ENCODE results near the gene FKBP11. TPM values are rescaled to one million over a fixed set of nuclear protein-coding genes. Genes with fewer than 3 reads are reported as not detected.

Gene FKBP11
- 10 to 100 TPM; 16.4 to 19.8 (median 18.3) TPM for polyA plus RNA-seq (ENCODE audit: insufficient read length in 3 of 3)
- long read RNA-seq, donor 1, full-length matches to known transcripts = 18 of 18 reads
- long read RNA-seq, donor 1, partial matches to known transcripts = 0 of 18 reads
- long read RNA-seq, donor 1, other reads (novel, unspliced or antisense) = 0 of 18 reads
- long read RNA-seq, donor 2, full-length matches to known transcripts = 8 of 8 reads
- long read RNA-seq, donor 2, partial matches to known transcripts = 0 of 8 reads
- long read RNA-seq, donor 2, other reads (novel, unspliced or antisense) = 0 of 8 reads
- long read RNA-seq, donor 3, full-length matches to known transcripts = 11 of 11 reads
- long read RNA-seq, donor 3, partial matches to known transcripts = 0 of 11 reads
- long read RNA-seq, donor 3, other reads (novel, unspliced or antisense) = 0 of 11 reads
- long read RNA-seq, donor 4, full-length matches to known transcripts = 19 of 19 reads
- long read RNA-seq, donor 4, partial matches to known transcripts = 0 of 19 reads
- long read RNA-seq, donor 4, other reads (novel, unspliced or antisense) = 0 of 19 reads
- long read RNA-seq, donor 5, transcript FKBP11-208 (6 exons, 1,030 nt) = major isoform, 5 of 5 reads
- long read RNA-seq, donor 5, partial matches to known transcripts = 0 of 5 reads
- long read RNA-seq, donor 5, other reads (novel, unspliced or antisense) = 0 of 5 reads
- long read RNA-seq, donor 6, full-length matches to known transcripts = 19 of 19 reads
- long read RNA-seq, donor 6, partial matches to known transcripts = 0 of 19 reads
- long read RNA-seq, donor 6, other reads (novel, unspliced or antisense) = 0 of 19 reads
- long read RNA-seq, donor 7, full-length matches to known transcripts = 8 of 8 reads
- long read RNA-seq, donor 7, partial matches to known transcripts = 0 of 8 reads
- long read RNA-seq, donor 7, other reads (novel, unspliced or antisense) = 0 of 8 reads
- long read RNA-seq, donor 8, full-length matches to known transcripts = 24 of 24 reads
- long read RNA-seq, donor 8, partial matches to known transcripts = 0 of 24 reads
- long read RNA-seq, donor 8, other reads (novel, unspliced or antisense) = 0 of 24 reads
- long read RNA-seq, donor 9, full-length matches to known transcripts = 10 of 10 reads
- long read RNA-seq, donor 9, partial matches to known transcripts = 0 of 10 reads
- long read RNA-seq, donor 9, other reads (novel, unspliced or antisense) = 0 of 10 reads
- long read RNA-seq, donor 10, full-length matches to known transcripts = 20 of 20 reads
- long read RNA-seq, donor 10, partial matches to known transcripts = 0 of 20 reads
- long read RNA-seq, donor 10, other reads (novel, unspliced or antisense) = 0 of 20 reads
- long read RNA-seq, donor 11, full-length matches to known transcripts = 5 of 5 reads
- long read RNA-seq, donor 11, partial matches to known transcripts = 0 of 5 reads
- long read RNA-seq, donor 11, other reads (novel, unspliced or antisense) = 0 of 5 reads
- long read RNA-seq, donor 12, full-length matches to known transcripts = 18 of 18 reads
- long read RNA-seq, donor 12, partial matches to known transcripts = 0 of 18 reads
- long read RNA-seq, donor 12, other reads (novel, unspliced or antisense) = 0 of 18 reads
- long read RNA-seq, donor 13, full-length matches to known transcripts = 11 of 11 reads
- long read RNA-seq, donor 13, partial matches to known transcripts = 0 of 11 reads
- long read RNA-seq, donor 13, other reads (novel, unspliced or antisense) = 0 of 11 reads
- long read RNA-seq, donor 14 = 0 reads
- long read RNA-seq, donor 15, full-length matches to known transcripts = 33 of 33 reads
- long read RNA-seq, donor 15, partial matches to known transcripts = 0 of 33 reads
- long read RNA-seq, donor 15, other reads (novel, unspliced or antisense) = 0 of 33 reads
- long read RNA-seq, donor 16, full-length matches to known transcripts = 10 of 10 reads
- long read RNA-seq, donor 16, partial matches to known transcripts = 0 of 10 reads
- long read RNA-seq, donor 16, other reads (novel, unspliced or antisense) = 0 of 10 reads

DNA sequence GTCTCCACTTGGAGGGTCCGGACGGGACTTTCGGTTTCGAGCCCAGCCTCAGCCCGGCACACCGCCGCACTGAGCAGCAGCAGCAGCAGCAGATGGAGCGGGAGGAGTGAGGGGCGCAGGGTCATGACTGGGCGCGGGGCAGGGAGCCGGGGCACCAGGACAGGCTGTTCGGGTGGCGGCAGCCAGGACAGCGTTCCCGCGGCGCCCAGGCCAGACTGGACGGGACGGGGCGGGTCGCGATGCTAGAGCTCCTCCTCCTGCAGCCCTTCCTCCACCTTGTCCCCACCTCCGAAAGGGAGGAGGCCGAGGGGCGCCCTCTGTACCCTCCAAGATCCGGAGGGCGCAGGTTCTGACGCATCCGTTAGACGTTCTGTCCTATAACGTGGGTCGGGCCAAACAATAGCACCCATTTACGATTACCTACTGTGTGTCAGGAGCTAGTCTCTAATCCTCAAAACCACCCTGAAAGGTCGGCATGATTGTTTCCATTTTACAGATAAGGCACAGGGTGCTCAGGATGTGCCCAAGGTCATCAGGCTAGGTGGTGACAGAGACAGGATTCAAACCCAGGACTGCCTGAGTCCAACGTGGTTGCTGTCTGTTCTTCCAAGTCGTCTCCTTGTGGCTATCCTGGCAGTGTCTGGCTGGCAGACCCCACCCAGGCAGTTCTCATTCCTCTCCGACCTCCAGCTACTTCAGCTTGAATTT, at the start of gene FKBP11:
TSS of gene FKBP11 (minus strand) at position 189 of the 708 bp plus-strand sequence. CDS start at position 125, 64 bp downstream.
- peak; percentile 20 for DNase-seq

DNA sequence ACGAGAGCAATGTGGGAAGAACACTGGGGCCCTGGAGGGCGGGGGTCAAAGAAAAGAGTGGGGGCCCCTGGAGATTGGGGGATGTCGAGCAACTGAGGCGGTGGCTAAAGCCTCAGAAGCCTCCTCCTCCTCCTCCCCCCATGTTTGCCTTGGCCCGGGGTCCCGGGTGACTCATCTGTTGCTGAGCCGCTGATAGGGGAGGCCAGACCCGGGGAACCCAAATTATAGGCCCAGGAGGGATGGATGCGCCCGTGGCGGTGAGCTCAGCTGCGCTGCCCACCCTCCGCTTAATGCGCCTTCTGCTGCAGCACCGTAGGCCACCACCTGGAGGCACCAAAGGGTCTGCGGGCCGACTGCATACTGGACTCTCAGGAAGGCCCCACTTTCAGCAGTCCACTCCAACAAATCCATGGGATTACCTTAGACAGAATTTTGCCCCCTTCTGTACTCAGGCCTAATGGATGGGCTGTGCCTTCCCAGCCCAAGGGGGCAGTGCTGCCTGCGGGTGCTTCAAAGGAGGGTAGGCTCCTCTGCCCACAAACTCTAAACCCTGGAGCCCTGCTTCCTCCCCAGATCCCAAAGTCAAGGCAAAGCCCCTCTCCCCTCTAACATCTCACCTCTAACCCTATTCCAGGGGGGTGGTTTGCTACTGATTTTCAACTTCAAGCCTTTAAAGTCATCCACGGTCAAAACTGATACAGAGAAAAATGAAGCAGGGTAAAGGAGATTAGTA, 48.8 kb upstream of the FKBP11 start:
- DNase-seq = no peak

DNA sequence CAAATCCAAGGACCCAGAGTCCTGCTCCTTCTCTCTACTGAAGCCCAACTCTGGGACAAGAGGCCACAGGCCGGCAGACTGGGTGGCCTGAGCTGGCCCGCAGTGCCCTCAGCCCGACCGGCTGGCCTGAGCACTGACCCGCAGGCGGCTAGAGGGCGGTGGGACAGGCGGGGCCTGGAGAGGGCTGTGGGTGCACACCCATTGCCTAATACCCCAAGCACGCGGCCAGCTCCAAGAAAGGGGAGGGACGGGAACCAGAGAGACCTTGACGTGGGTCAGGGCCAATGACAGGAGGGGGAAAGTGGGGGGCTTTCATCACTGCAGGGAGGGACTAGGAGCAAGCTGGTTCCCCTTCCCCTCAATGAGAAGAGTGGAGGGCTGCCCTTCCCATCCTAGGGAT, 48.2 kb upstream of the FKBP11 start:
- DNase-seq = no peak

DNA sequence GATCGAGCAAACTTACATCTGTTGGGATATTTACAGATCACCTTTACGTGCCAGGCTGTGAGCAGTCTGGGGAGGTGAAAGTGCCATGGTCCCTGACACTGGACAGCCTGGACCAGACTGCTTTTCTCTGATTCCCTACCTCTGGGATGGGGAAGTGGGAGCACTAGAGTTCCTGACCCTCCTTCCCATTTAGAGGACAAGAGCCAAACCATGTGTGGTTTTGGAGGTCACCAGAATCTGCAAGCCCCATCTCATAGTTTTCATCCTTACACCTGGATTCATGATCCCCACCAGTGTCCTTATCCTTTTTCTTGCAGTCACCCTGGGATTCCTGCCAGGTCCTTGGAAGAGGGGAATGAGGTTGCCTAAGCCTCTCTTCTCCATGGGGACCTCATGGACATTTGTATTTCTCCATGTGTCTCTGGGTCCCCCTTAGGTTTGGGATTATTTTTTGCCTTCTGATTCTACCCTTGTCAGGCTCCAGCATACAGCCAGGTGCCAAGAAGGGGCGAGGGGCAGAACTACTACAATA, 47.7 kb upstream of the FKBP11 start:
- DNase-seq = no peak

DNA sequence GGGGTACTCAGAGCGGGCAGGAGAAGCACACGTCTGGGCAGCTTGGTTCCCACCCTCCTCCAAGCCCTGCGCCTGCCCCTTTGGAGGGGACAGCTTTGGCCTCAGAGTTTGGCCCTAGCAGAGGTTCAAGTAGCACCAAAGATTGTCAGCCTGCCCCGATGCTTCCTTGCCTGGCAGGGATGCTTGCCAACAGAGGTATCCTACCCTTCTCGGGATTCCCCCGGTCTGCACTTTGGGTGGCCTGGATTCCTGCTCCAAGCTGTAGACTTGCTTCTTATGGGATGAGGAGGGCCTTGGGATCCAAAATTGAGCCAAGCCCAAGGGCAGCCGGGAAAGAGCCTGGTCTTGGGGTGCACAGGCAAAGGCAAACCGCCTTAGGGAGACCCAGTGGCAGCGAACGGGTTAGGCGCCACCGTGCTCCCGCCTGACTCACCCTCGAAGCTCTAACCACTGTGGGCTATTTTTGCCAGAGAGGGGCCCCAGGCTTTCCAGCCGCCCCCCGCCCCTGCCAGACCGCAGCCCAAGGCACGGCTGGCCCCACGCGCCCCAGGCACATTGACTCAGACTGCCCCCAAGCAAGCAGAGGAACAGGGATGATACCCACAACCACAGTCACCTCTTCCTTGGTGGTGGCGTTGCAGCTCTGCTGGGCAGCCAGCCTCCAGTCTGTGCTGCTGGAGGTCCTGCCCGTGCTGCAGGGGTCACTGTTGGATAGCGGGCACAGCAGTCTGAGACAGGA, 47.1 kb upstream of the FKBP11 start:
- no peak for DNase-seq

DNA sequence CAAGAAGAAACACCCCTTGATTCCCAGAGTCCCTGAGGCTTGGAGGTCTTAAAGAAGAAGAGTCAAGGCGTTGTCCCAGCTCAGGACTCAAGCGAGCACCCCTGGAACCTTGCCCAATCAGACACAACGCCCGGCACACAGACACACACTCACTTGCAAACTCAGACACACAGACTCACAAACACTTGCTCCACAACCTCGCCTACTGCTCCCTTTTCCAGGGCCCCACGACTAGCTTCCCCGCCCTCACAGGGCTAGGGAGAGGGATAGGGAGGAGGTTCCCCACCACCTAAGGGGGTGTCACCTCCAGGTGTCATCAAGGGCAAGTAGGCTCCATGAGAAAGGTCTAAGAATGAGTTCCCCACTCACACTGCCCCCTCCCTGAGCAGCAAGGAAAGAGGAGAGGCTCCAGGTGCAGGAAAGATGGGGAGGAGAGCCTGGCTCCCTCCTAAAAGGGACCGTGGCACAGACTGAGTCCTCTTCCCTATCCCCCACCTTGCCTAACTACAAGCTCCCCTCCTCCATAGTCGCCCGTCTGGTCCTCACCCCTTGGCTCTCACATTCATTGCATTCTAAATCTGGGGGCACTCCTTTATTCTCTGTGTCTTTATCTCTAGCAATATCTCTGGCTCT, 45.5 kb upstream of the FKBP11 start:
- DNase-seq = no peak

DNA sequence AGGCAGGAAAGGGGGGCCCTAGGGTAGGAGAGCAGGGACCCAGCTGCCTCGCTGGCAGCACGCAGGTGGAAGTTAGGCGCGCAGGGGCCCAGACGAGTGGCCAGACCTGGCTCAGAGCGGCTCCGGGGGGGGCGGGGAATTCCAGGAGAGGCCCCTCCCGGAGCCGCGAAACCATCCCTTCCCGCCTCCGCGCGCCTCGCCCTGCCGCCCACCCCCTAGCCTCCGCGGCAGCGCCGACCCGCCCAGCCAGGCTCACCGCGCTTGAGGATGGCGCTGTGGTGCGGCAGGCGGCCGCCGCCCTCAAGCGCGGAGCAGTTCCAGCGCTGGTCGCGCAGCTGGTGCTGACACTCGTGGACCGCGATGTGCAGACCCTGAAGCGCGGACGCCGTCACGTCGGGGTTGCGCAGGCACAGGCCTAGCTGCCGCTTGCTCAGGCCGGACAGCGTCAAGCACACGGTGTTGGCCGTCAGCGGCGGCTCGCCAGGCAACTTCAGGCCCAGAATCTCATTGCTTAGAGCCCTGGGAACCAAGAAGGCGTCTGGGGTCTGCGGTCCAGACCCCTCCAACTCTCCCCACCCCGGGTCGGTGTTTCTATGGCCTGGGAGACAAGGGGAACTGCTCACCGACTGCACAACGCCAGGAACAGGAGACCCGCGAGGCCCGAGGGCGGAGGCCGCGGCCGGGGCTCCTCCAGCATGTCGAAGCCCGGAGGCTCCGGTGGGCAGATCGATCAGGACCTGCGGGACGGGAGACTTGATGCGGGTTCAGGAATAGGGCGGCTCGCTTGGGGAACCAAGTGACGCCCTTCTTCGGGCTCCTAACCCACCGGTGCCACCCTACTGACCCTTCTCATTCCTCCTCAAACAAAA, 44.8 kb upstream of the FKBP11 start:
- no peak for DNase-seq

DNA sequence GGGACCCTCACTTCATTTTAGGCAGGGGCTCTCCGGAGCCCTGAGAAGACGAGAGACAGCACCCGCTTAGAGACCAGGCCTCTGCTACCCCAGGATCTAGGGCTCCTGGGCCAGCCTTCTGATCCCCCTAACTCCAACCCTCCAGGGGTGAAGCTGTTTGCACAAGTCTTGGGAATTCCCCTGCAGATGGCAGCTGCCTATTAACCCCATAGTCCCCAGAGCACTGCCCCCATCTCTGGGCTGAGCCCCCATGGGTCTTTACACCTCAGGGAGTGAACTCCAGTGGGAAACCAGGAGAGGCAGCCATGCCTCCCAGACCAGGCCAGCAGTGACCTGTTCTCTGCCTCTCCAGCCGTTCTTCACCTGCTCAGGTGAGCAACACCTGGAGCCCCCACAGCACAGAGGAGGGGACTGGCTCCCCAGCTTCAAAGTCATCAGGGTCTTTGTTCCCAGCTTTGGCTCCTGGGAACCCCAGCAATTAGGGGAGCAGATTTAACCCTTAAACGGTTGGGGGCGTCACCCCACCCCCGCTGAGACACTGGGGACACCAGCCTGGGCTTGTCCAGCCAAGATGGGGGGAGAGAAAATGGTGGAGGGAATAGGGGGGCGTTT, 44.0 kb upstream of the FKBP11 start:
- DNase-seq = no peak

DNA sequence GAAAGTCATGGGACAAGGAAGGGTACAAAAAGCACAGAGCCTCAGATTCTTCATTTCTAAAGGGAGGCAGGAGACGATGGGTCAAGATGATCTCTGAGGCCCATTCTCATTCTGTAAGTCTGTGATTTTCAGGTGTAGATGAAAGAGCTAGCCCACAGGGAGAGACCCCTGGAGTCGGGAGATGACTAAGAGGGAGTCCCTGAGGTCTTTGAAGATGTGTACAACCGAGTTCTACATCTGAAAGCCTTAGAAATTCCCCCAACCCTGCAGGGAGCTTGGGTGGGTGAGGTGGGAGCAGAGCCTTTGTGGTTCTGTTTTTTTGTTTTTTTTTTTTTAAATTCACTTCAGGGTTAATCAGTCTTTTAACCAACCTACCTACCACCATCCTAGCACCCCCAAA, 43.2 kb upstream of the FKBP11 start:
- no peak for DNase-seq

DNA sequence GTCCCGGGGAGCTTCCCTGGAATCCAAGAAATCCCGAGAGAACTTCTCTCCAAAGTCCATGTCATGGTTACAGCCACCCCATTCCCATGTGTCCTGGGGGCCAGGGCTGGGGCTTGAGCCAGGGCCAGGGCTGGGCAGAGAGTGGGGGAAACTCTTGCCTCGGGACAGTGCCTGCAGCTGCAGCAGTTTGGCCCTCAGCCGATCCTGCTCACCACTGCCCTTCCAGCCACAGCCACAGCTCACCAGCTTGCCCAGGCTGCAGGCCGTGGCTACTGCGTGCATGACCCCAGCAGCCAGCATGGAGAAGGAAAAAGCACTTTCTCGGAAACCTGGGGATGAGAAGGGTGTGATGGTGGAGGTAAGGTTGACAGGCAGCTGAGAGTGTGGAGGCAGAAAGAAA, 42.7 kb upstream of the FKBP11 start:
- no peak for DNase-seq

DNA sequence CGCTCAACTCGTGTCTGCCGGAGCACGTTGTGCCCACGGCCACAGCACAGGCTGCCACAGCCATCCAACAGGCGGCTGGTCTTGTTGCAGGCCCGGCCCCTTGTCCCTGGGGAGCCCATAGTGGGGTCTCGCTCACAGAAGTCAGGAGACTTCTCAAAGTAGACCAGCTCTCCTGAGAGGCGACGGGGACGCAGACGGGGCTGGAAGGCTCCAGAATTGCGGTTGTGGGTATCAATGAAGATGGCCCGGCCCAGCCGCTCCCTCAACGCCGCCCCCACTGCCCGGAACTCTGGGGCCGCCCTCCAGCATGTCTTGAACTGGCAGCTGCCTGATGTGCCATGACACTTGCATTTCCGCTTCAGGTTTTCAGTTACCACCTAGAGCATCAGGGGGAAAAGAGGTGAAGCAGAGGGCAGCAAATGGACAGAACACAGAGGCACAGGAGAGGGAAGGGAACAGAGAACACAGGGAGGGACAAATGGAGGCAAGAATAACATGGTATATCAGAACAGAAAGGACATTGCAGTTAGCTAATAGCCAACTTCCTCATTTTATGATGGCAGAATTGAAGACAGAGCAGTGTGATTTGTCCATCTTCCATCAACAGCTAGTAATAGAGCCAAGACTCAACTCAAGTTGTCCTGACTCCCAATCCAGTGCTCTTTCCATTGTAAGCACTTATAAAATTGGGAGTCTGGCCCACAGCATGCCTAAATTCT, 41.0 kb upstream of the FKBP11 start:
- DNase-seq = no peak

DNA sequence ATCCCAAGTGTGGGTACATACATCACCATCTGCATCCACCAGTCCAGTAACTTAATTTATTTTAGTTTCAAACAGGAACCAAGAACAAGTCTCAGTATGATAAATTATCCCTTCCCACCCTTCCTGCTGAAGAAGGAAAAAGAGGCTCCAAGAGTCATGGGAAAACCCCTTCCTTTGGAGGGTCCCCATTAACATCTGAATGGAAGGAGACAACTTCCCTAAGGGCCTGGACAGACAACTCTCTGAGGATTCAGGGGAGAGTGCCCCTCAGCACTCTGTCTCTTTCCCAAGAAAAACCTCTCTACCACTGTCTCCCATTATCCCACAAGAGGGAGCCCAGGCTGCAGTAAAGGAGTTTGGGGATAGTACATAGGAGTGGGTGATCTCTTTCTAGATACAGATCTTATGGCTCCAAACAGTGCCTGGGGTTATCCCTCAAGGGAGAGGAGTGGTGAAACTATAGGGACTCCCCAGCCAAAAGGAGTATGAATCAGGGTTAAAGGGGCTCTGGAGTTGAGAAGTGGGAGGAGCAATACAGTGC, 40.1 kb upstream of the FKBP11 start:
- DNase-seq = no peak

DNA sequence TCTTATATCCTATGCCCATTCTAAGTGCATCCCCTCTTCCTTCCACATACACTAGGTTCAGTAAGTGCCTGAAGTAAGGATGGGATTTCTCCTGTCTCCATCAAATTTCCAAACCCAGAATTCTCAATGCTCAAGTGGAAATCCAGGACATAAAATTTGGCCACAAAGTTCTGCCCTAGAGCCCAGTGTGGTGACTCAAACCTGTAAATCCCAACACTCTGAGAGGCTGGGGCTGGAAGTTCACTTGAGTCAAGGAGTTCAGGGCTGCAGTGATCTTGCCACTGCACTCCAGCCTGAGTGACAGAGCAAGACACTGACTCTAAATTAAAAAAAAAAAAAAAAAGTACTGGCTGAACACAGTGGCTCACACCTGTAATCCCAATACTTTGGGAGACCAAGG, 36.5 kb upstream of the FKBP11 start:
- no peak for DNase-seq

DNA sequence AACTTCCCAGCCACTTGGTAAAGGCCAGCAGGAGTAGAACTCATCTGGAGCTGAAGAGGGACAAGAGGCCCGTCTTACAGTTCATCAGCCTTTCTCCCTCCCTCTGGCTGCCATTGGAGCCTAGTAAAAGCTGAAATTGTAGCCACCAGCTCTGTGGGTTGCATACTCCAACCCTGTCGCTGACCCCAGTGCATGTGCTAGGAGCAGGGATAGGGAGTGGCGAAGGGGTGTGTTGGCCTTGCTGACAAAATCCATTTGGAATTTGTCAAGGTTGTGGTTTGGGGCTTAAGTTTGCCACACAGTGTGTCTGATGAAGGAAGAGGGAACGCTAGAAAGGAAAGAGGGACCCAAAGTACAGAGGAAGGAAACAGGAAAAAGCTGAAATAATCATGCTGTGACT, 36.0 kb upstream of the FKBP11 start:
- DNase-seq = no peak

DNA sequence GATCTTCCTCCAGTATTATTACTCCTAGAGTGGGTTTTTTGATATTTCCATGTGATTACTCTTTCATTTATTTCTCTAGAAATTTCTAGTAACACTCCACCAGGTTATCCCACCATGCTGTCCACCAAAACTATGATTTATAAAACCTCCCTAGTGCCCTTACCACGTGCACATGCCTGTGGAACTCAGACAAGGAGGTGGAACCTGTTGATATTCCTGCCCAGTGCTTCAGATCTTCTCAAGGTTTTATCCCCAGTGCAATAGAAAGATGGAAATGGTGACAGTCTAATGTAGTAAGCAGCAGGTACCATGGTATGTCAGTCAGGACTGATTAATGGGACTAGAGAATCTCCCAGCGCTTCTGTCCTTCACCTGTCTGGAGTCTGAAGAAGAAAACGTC, 35.5 kb upstream of the FKBP11 start:
- DNase-seq = no peak
